Kidney epithelial cell (primary cell): Measurements from ENCODE around the gene TRMT2B. TPM values are rescaled to one million over a fixed set of nuclear protein-coding genes. Genes with fewer than 3 reads are reported as not detected.
A peak's percentile ranks its signal among the peaks of the same experiment; 100 is the strongest.
"Not testable (repeated sequence)": the region's sequence is repeated elsewhere in the genome, so short reads cannot be mapped to it uniquely, and the experiment has no call there.

Experiments used
- DNase-seq: peaks from one replicate; pipeline ENCODE4 v3.0.0-alpha.2; 2010; ENCODE audit warnings: low read depth
- H3K27me3 ChIP-seq: 2 replicates; pipeline ENCODE4 v1.6.0; 2011; ENCODE audit warnings: low read length; ENCODE audit not compliant: control insufficient read depth, insufficient read depth
- H3K36me3 ChIP-seq: 2 replicates; pipeline ENCODE4 v1.5.1; 2011; ENCODE audit warnings: low read length; ENCODE audit not compliant: control insufficient read depth, insufficient read depth
- H3K4me3 ChIP-seq: 2 replicates; pipeline ENCODE4 v1.5.1; 2011; ENCODE audit warnings: low read depth, mild to moderate bottlenecking, control low read depth, low read length
- CTCF ChIP-seq: IDR thresholded peaks from 2 replicates; pipeline ENCODE4 v1.5.1; 2011; ENCODE audit warnings: mild to moderate bottlenecking, moderate library complexity, low read length, control low read depth, inconsistent platforms; ENCODE audit not compliant: insufficient read depth, poor library complexity, severe bottlenecking
- total RNA-seq: library from RNA; depleted of rRNA; stranded (reverse); fragments of >200 nt; gene quantifications from 2 replicates; pipeline ENCODE4 v1.2.3, GENCODE V29; 2015

TRMT2B gene
- total RNA-seq, 1 donor from 2014 or later, result 20.2 TPM

GRCh38 chrX:100990139-100990538 lies 61.8 kb downstream of the TRMT2B start:
- TF ChIP-seq CTCF, result no peak
- DNase-seq, result no peak
- Histone ChIP-seq H3K4me3 (no peak overlapping the region), H3K27me3 (no peaks in the 10 kb centered on the region), H3K36me3 (no peaks in the 10 kb centered on the region)

- no peaks in the 10 kb centered on the region for H3K36me3 ChIP-seq
- no peak overlapping the region for H3K4me3 ChIP-seq
- no peak for DNase-seq
- TF ChIP-seq CTCF, result no peak
- H3K27me3 ChIP-seq, result no peaks in the 10 kb centered on the region
These were observed 67.1 kb downstream of the TRMT2B start for GRCh38 chrX:100984818-100985217.

- DNase-seq, H3K4me3 ChIP-seq: not testable (repeated sequence)
These were observed 70.4 kb downstream of the TRMT2B start for GRCh38 chrX:100981498-100981845.

GRCh38 chrX:100980608-100981497 lies 71.1 kb downstream of the TRMT2B start:
- DNase-seq, result peak; percentile 53
- Histone ChIP-seq H3K4me3 (no peak overlapping the region), H3K27me3 (no peaks in the 10 kb centered on the region), H3K36me3 (no peaks in the 10 kb centered on the region)
- no peak for TF ChIP-seq CTCF

More at GRCh38 chrX:100981498-100981845, 70.4 kb downstream of the TRMT2B start:
- H3K36me3 ChIP-seq, H3K27me3 ChIP-seq: not testable (repeated sequence)

- DNase-seq, result no peak
- no peak overlapping the region for H3K4me3 ChIP-seq
- no peak for TF ChIP-seq CTCF
- H3K36me3 ChIP-seq, result no peaks in the 10 kb centered on the region
- H3K27me3 ChIP-seq, result no peaks in the 10 kb centered on the region
These were observed 71.9 kb downstream of the TRMT2B start for GRCh38 chrX:100979881-100980607.

- no peak for TF ChIP-seq CTCF
- Histone ChIP-seq H3K4me3 (no peak overlapping the region), H3K36me3 (no peaks in the 10 kb centered on the region), H3K27me3 (no peaks in the 10 kb centered on the region)
- DNase-seq, result no peak
These were observed 75.7 kb downstream of the TRMT2B start for GRCh38 chrX:100976211-100976610.
